ENCODE measurements around the gene PRRX2. TPM values are rescaled to one million over a fixed set of nuclear protein-coding genes. Genes with fewer than 3 reads are reported as not detected.

Gene PRRX2
- polyA plus RNA-seq, 1 experiment, result 8.3 TPM

GRCh38 chr9:129724456-129725190, 59.2 kb downstream of the PRRX2 start:
- Histone ChIP-seq H3K27me3 (ENCODE audit: control insufficient read depth, insufficient read depth, low read length) (no peaks in the 10 kb centered on the region), H3K9me3 (ENCODE audit: control insufficient read depth, insufficient read depth, low read length) (no peaks in the 10 kb centered on the region), H3K27ac (ENCODE audit: low read depth, low read length) (no peak overlapping the region), H3K4me3 (ENCODE audit: low read depth, low read length) (no peak overlapping the region)
- no peak for DNase-seq (ENCODE audit: low read depth, low spot score)
- ChIA-PET POLR2A (no interaction called here), CTCF (interaction anchor here (0.9 to 3.6 kb wide), 4 partner anchors 10 to 101 kb away, joined by 3 to 60 read pairs (median 20); no protein-coding TSS in a partner anchor)
- TF ChIP-seq, protein P1, sequence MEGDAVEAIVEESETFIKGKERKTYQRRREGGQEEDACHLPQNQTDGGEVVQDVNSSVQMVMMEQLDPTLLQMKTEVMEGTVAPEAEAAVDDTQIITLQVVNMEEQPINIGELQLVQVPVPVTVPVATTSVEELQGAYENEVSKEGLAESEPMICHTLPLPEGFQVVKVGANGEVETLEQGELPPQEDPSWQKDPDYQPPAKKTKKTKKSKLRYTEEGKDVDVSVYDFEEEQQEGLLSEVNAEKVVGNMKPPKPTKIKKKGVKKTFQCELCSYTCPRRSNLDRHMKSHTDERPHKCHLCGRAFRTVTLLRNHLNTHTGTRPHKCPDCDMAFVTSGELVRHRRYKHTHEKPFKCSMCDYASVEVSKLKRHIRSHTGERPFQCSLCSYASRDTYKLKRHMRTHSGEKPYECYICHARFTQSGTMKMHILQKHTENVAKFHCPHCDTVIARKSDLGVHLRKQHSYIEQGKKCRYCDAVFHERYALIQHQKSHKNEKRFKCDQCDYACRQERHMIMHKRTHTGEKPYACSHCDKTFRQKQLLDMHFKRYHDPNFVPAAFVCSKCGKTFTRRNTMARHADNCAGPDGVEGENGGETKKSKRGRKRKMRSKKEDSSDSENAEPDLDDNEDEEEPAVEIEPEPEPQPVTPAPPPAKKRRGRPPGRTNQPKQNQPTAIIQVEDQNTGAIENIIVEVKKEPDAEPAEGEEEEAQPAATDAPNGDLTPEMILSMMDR (IDR thresholded peaks at IDR 0.05; ENCODE audit: low read depth, low read length), result no peak

GRCh38 chr9:129725795-129726251, 60.4 kb downstream of the PRRX2 start:
- POLR2A ChIA-PET, result interaction anchor here (1.2 to 1.9 kb wide), 4 partner anchors 12 to 29 kb away, joined by 4 to 8 read pairs (median 6); no protein-coding TSS in a partner anchor
- CTCF ChIA-PET, result interaction anchor here (0.8 to 4.6 kb wide), 21 partner anchors 8 to 104 kb away, joined by 3 to 80 read pairs (median 7); no protein-coding TSS in a partner anchor
- no peak for DNase-seq (ENCODE audit: low read depth, low spot score)
- no peaks in the 10 kb centered on the region for H3K27me3 ChIP-seq (ENCODE audit: control insufficient read depth, insufficient read depth, low read length)
- H3K4me3 ChIP-seq (ENCODE audit: low read depth, low read length), result no peak overlapping the region
- H3K27ac ChIP-seq (ENCODE audit: low read depth, low read length), result no peak overlapping the region
- TF ChIP-seq, protein P1 (IDR thresholded peaks at IDR 0.05; ENCODE audit: low read depth, low read length), result no peak
- no peaks in the 10 kb centered on the region for H3K9me3 ChIP-seq (ENCODE audit: control insufficient read depth, insufficient read depth, low read length)

DNA sequence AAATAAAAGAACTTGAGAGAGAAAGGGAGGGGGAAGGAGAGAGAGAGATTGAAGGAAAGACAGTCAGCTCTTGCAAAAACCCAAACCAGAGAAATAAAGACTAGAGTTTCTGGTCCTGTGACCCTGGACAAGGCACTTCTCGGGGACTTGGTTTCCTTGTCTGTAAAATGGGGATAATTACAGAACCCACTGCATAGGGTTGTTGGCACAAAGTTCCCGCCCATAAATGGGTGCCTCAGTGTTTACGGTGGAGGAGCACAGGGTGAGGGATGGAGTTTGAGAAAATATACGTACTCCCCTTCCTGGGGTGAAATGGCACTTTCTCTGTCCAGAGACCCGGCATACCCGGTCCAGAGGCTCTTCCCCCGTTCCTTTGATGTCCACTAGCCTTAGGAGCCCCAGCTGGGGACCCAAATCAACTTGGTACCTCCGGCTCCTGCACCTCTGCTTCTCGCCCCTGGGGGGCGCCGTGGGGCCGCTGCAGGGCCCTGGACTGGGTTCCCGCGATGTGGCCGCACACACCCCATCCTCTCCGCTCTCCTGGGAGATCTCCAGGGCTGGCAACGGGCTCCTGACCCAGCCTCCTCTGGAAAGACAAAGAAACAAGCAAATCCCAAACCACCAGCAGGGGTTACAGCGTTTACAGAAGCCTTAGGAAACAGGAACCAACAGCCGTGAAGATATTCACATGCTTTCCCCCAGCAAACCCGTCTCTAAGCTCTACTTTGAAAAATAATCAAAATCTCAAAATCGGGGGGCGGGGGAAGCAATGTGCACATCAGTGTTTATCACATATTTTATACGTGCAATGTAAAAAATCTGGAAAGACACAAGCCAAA, 61.1 kb downstream of the PRRX2 start:
- ChIA-PET CTCF (interaction anchor here (0.6 to 4.6 kb wide), 40 partner anchors 8 to 611 kb away, joined by 3 to 80 read pairs (median 6); partner anchors contain the start of genes PRRX2 and TOR1B), POLR2A (interaction anchor here (0.6 to 1.9 kb wide), 5 partner anchors 11 to 36 kb away, joined by 4 to 8 read pairs (median 6); no protein-coding TSS in a partner anchor)
- TF ChIP-seq, protein P1 (IDR thresholded peaks at IDR 0.05; ENCODE audit: low read depth, low read length), result peak; percentile 96
- no peaks in the 10 kb centered on the region for H3K9me3 ChIP-seq (ENCODE audit: control insufficient read depth, insufficient read depth, low read length)
- no peaks in the 10 kb centered on the region for H3K27me3 ChIP-seq (ENCODE audit: control insufficient read depth, insufficient read depth, low read length)
- peak; percentile 55 for DNase-seq (ENCODE audit: low read depth, low spot score)
- H3K27ac ChIP-seq (ENCODE audit: low read depth, low read length), result no peak overlapping the region
- no peak overlapping the region for H3K4me3 ChIP-seq (ENCODE audit: low read depth, low read length)

DNA sequence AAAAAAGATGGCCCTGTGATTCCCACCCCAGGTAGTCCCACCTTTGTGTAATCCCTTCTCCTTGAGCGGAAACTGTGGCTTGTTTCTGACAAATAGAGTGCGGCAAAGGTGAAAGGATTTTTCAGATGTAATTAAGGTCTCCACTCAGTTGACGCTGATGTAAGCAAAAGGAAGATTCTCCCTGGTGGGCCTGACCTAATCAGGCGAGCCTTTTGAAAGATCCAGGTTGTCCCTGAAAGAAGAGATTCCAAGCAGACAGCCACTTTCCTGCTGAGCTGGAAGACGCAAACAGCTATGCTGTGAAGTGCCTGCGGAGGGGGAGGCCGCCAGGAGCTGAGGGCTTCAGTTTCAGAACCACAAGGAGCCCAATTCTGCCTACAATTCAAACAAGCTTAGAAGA, 63.3 kb downstream of the PRRX2 start:
- ChIA-PET POLR2A (no interaction called here), CTCF (interaction anchor here (1.1 to 4.6 kb wide), 2 partner anchors 9 to 555 kb away, joined by 3 to 80 read pairs; no protein-coding TSS in a partner anchor)
- no peak overlapping the region for H3K4me3 ChIP-seq (ENCODE audit: low read depth, low read length)
- no peaks in the 10 kb centered on the region for H3K9me3 ChIP-seq (ENCODE audit: control insufficient read depth, insufficient read depth, low read length)
- H3K27ac ChIP-seq (ENCODE audit: low read depth, low read length), result no peak overlapping the region
- TF ChIP-seq, protein P1 (IDR thresholded peaks at IDR 0.05; ENCODE audit: low read depth, low read length), result no peak
- no peaks in the 10 kb centered on the region for H3K27me3 ChIP-seq (ENCODE audit: control insufficient read depth, insufficient read depth, low read length)
- DNase-seq (ENCODE audit: low read depth, low spot score), result no peak
